ENCODE data around the gene REL.
"Not testable (repeated sequence)": the region's sequence is repeated elsewhere in the genome, so short reads cannot be mapped to it uniquely, and the experiment has no call there.

The REL gene

DNA sequence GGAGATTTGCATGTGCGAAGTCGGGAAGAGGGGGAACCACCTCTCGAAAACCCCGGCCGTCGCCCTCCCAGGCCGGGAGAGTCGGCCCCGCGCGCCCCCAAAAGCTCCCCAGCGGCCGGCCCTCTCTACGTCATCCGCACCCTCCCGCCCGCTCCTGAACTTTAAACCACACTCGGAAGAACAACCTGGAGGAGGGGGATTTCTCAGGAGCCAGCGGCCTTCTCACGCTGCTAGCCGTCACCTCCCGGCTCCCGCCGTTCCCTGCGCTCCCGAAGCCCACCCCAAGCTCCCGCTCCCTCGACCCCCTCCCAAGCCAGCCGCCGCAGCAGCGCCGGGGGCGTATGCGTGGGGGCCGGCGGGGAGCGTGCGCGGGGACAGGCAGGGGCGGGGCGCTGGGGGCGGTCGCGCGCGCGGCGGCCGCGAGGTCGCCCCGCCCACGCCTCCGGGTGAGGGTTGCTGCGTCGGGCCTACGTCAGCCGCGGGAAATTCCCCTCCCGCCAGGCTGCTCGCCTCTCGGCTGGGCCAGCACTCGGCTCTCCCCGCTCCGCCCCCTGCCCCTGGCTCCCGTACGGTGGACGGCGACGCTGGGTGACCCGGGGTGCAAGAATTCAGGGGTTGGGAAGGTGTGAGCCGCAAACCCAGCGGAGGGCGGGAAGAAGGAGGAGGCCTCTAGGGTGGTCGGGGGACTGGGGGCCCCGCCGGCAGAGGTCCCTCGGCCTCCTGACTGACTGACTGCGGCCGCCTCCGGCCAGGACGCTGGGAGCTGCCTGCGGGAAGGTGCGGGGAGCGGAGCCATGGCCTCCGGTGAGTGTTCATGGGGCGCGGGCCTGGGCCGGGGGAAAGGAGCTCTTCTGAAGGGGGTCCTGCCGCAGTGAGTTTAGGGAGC is at the start of gene REL:
Gene REL (plus strand): TSS at position 528 of the 886 bp plus-strand sequence. CDS start 267 bp downstream, at position 795.
- DNase-seq = peak; percentile 50

DNA sequence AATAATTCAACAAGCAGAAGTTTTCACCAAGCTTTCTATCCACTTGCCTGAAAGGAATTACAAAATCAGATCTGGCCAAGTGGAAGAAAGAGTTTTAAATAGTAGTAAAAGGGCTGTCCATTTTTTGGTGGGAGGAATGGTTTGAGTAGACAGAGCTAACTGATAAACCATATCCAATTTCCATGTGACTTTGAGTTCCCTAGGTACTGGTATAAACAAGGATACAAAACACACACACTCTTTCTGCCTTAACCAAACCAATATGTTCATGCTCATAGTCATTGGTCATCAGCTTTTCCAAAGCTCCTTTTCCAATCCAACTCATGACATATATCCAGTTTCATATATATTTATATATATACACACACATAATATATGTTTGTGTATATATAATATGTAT is 49.5 kb upstream of the REL start:
- DNase-seq = no peak

DNA sequence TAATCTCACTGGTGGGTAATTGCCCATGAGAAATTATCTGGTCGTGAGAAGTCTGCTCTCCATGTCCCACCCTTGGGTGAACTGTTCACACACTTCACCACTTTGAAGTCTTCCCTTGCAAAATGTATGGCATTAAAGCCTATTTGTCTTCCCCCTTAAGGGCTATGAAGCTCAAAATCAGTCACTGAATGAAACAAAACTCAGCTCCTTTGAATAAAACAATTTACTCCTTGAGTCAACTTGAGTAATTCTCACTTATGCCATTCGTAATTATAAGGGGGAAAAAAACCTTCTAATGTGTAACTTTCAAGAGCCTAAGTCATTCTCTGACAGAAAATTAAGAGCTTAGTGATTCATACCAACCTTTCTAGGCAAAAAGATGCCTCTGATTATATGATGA is 48.8 kb upstream of the REL start:
- no peak for DNase-seq

DNA sequence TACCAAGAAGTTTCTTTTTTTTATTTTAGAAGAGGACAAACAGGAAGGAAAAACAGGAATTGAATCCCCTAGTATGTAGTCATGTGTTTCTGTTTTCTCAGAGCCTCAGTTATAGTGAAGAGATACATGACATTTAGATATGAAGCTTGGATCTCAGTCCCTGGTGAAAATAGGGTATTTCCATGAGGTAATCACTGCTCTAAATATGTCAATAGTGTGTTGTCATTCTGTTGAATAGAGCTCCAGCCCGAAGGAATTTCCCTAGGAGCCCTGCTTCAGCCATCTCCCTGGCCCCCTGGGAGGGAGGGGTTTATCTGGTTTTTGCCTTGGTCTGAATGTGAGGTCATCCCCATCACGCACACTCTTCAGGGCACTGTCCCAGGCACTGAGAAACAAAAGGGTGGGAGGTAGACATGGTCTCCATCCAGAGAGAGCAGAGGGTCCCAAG is 47.1 kb upstream of the REL start:
- no peak for DNase-seq

DNA sequence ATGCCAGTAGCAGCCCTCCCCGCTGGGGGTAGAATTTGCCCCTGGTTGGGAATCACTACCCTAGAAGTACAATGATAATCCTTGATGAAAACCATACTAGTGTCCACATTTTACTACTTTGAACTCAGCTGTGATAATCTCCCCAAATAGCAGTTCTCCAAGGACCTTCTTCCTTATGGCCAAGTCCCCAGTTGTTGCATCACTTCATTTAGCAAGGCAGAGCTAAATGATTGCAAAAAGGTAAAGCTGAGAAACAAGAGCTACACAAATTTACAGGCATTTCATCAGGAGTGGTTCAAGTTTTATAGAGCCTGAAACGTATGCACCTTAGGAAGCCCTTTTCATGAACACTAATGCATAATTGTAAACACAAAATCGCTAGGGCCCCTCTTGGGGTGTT is 44.9 kb upstream of the REL start:
- DNase-seq = no peak

DNA sequence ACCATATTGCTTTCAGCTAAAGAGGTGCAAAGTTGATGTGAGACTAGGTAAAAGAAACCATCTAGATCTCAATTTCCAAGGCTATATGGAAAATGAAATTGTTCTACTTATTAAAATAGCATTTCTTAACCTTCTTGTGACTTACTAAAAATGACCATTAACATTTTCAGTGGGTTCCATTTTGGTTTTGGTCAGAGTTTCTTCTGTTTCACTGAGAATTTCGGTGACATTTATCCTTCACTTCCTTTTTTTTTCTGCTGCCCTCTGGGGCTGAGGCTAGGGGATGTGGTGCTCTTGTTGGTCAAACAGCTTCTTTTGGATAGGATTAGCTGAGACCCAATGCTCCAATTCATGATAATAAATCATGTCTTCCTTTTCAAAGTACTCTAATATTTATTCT is 44.3 kb upstream of the REL start:
- DNase-seq = no peak

DNA sequence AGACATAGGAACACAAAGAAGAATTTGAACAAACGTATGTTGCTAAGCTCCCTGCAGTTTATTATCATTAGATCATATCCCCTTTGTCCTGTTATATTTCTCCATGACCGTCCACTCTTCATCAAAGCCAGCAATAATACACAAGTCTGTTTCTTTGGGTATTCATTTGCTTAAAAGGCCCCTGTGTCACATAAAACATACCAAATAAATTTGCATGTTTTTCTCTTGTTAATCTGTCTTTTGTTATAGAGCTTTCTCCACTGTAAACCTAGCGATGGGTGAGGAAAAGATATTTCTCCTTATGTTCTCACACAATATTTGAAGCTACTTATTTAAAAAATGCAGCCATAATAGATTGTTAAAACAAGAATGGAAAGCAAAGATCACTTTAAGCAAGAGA is 42.9 kb upstream of the REL start:
- DNase-seq = no peak

DNA sequence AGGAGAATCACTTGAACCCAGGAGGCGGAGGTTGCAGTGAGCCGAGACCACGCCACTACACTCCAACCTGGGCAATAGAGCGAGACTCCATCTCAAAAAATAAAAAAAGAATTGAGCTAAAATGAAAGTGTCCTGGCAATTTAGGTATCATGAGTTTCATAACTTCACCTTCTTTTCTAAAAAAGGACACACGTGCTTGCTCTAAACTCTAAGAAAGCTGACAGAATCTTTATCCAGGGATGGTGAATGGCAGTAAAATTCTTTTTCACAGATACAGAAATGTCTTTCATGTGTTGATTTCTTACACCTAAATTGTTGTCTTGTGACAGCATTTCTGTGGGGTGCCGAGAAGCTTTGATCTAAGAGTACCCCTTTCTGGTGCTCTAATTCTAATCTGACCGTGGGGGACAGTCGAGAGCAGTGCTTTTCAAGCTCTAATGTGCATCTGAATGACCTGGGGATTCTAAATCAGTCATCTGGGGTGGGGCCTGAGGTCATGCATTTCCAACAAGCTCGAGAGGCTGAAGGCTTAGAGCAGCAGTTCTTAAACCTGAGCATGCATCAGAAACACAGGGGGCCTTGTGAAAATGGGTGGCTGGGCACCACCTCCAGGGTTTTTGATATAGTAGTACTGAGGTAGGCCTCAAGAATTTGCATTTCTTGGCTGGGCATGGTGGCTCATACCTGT is 42.1 kb upstream of the REL start:
- no peak for DNase-seq

DNA sequence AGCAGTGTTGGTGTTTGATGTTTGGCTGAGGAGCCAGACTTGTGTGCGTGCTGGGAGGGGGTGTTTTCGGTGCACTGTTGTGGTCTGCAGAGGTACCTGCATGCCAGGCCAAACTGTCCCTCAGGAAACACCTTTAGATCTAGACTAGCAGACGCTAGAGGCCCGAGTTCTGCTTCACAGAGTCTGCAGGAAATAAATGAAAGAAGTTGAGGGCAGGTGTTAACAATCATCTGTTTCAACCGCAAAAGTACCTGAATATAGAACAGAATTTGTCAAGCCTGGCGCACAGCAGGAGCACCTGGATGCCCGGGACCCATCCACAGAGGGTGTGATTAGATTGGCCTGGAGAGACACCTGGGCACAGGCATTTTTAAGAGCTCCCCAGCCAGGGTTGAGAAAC is 40.5 kb upstream of the REL start:
- no peak for DNase-seq

DNA sequence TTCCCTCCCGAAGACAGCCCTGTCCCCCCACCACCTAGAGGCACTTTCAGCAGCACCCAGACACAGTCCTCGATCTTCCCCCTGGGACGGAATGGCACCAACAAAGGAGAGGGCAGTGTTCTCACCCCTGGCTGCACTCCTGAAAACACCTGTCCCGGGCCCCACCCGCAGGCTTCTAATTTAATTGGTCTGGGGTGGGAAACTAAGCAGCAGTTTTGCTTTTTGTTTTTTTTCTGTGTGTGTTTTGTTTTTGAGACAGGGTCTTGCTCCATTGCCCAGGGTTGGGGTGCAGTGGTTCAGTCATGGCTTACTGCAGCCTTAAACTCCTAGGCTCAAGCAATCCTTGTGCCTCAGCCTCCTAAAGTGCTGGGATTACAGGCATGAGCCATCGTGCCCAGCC is 38.4 kb upstream of the REL start:
- DNase-seq = no peak

DNA sequence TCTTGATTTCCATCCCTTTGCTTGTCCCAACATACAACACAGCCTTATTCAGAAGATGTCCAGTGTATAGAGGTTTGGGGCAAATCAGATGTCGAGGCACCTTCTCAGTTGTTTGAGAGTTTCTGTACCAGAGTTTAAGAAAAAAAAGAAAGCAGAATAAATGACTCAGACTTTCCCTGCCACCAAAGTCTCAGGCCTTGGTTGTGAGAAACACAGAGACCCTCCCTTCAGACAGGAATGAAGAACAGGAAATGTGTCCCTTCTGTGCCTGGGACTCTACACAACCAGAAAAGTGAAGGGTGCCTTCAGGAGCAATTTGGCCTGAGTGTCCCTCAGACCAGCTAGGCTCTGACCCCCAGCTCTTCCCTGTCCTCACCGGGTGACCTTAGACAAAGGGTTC is 37.3 kb upstream of the REL start:
- no peak for DNase-seq

DNA sequence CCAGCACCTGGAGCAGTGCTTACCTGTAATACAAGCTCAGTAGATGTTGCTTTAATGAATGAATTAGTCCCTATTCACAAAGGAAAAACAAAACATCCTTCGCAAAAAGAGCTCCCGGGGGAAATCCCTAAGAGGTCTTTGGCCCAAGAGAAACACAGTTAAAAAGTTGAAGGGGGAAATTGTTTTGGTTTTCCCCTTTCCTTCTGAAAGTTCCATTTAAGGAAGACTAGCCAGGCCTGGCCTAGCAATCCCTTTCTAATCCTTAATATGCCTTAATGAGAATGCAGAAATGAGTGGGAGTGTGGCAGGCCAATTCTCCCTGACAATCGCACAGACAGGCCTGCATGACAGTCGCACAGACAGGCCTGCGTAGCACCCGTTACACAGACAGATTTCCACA is 33.5 kb upstream of the REL start:
- no peak for DNase-seq

DNA sequence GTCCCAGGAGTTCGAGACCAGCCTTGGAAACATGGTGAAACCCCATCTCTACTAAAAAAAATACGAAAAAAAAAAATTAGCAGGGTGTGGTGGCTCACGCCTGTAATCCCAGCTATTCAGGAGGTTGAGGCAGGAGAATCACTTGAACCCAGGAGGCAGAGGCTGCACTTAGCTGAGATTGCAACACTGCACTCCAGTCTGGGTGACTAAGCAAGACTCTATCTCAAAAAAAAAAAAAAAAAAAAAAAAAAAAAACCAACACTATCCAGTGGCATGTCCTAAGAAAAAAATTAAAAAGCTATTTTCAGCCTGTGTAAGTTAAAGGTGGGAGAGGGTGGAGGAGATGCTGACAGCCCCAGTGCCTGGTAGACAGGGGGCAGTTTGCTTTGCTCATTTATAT is 32.2 kb upstream of the REL start:
- DNase-seq = no peak

DNA sequence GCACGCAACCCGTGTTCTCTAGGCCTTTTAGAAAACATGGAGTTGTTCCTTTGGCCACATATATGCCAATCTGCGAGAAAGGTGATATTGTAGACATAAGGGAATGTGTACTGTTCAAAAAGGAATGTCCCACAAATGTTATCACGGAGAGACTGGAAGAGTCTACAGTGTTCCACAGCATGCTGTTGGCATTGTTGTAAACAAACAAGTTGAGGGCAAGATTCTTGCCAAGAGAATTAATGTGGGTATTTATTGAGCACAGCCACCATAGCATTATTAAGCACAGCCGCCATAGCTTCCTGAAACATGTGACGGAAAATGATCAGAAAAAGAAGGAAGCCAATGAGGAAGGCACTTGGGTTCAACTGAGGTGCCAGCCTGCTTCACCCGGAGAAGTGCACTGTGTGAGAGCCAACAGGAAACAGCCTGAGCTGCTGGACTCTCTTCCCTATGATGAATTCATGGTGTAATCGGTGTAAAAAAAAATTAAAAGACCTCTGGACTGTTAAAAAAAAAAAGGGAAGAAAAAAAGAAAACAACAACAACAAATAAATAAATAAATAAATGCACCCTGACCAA is 29.0 kb upstream of the REL start:
- no peak for DNase-seq

DNA sequence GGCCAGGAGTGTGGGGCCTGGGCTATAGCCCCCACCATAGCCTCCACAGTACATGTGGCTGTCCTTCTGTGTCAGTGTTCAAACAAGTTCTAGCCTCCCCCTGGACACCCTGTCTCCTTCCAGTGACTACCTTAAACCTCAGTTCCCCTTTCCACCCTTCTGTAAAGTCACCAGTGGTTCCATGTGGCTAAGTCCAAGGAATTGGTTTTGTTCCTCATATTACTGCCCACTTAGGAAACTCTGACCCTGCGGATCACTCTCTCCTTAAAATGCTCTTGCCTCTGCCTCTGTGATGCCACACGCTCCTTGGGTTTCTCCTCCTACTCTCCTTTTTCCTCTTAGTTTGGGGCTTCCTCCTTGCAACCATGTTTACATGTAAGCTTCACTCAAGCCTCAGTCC is 27.8 kb upstream of the REL start:
- DNase-seq = no peak

DNA sequence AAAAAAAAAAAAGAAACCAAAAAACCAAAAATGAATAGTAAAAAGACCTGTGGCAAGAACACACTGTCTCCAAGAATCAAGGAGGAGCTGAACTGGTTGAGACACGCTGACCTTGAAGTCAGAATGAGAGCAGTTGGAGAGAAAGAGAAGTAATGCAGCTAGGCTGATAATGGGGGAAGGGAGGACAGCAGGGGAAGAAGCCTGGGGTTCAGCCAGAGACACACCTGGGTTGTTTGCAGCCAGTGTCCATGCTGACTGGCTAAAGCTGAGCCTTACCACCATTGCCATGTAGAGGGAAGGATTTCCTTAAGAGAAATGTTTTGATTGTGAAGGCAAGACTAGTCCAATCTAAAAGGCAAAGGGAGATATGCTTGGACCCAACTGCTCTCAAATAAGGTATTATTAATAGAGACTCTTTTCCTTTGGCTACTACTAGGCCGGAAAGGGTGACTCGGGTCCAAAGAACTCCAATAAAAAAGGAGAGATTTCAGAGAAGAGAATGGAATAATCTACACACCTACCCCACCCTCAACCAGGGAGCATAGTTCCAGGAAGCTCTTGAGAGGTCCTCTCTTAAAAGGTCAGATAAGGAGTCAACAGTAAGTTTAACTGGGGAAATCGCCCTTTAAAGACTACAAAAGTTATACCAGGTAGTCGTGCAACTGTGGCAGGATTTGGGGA is 25.2 kb upstream of the REL start:
- no peak for DNase-seq

DNA sequence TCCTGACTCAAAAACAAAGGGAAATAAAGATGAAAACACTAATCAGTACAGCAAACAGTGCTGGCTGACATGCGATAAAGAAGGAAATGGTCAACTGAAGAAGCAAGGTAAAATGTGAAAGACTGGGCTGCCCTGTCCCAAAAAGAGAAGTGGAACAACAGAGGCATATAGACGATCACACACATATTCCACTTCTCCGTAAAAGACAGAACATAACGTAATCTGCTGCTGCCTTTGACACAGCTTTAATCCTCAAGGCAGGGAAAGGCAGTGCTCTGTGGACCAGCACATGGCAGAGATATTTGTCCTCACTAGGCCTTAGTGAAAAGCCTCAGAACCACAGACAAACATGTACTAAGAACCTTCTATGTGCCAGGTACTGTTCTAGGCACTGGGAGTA is 24.3 kb upstream of the REL start:
- DNase-seq = no peak

DNA sequence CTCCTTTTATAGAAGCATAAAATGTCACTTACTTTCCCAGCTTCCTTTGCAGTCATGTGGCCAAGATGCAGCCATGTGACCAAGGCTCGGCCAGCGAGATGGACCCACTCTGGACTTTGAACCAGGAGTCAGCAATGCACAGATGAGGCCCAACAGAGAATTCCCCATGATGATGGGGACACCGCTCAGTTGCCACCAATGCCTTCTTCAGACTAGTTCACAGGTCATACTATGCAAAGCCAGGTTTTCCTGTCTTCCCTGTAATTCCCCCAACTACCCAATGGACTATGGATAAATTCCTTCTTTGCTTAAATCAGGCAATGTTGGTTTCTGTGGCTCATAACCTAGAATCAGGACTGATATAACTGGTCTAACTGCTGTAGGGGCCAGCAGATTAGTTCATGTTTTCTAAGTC is 22.5 kb upstream of the REL start:
- no peak for DNase-seq

DNA sequence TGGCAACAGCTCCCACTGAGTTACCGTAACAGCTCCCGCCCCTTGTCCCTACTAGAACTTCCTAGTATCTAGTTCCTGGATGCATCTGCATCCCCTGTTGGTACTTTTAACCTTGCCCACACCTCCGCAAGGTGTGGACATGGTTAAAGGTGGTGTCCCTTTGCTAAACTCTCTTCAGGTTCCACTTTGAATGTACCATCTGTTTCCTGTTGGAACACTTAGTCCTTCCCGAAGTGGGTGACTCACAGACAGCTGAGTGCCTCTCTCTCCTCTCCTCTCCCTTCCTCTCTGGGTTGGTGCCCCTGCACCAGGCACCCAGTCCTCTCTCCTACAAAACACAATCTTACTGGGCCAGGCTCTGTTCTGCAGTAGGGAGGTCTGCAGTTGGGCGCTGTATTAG is 19.6 kb upstream of the REL start:
- DNase-seq = no peak

DNA sequence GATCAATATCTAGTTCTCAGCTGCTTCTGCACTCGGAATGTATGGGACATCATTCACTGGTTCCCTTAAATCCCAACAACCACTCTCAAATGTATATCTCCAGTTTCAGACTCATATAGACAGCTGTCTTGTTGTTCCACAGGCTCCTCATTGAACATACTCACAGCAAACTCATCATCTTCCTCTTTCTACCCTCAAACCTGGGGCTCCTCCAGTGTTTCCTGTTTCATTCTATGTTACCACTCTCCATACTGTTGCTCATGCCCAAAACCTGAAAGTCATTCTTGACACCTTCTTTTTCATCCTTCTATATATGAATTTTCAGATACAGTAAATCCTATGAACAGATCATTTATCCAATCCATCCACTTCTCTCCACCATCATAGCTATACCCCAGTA is 18.7 kb upstream of the REL start:
- DNase-seq = no peak

DNA sequence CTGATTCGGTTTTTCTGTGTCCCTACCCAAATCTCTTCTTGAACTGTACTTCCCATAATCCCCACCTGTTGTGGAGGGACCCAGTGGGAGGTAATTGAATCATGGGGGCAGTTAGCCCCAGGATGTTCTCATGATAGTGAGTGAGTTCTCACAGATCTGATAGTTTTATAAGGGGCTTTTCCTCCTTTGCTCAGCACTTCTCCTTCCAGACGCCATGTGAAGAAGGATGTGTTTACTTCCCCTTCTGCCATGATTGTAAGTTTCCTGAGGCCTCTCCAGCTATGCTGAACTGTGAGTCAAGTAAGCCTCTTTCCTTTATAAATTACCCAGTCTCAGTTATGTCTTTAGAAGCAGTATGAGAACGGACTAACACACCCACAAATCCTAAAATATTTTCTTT is 16.0 kb upstream of the REL start:
- DNase-seq = not testable (repeated sequence)

DNA sequence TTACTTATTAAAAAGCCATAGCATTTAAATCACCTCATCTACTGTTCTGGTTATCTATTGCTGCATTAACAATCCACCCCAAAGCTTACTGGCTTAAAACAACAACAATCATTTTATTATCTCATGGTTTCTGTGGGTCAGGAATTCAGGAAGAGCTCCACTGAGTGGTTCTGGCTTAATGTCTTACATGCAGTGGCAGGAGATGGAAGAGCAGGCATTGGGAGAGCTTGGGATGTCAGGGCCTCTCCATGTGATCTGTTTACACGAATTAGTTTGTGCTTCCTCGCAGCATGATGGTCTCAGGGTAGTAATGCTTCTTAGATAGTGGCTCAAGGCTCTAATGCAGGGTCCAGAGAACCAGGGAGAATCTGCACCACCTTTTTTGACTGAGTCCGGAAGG is 14.4 kb upstream of the REL start:
- DNase-seq = no peak

DNA sequence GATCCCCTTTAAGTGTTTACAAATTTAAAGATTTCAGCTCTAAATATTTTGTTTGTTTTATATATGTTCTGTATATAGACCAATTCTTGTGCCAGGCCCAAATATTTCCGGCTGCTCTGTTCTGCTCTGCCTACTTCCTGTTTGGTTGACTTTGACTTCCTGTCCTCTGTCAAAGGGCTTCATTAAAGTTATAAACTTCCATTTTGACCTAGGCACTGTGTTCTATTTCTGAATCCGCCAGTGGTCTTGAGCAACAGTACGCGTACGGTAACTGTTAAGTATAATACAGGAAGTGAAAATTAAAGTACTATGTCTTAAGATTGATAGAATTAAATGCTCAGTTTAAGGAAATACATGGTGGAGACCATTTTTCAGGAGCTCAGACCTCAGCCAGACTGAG is 13.5 kb upstream of the REL start:
- DNase-seq = no peak
